NCI-H1694 (cell line): Measurements from ENCODE around the gene EPSTI1.
"Not testable (repeated sequence)": the region's sequence is repeated elsewhere in the genome, so short reads cannot be mapped to it uniquely, and the experiment has no call there.

Experiments used
- DNase-seq: peaks from one replicate; lab custom pipeline; 2025; lab: John Stamatoyannopoulos, UW

Gene EPSTI1, protein sequence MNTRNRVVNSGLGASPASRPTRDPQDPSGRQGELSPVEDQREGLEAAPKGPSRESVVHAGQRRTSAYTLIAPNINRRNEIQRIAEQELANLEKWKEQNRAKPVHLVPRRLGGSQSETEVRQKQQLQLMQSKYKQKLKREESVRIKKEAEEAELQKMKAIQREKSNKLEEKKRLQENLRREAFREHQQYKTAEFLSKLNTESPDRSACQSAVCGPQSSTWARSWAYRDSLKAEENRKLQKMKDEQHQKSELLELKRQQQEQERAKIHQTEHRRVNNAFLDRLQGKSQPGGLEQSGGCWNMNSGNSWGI

DNA sequence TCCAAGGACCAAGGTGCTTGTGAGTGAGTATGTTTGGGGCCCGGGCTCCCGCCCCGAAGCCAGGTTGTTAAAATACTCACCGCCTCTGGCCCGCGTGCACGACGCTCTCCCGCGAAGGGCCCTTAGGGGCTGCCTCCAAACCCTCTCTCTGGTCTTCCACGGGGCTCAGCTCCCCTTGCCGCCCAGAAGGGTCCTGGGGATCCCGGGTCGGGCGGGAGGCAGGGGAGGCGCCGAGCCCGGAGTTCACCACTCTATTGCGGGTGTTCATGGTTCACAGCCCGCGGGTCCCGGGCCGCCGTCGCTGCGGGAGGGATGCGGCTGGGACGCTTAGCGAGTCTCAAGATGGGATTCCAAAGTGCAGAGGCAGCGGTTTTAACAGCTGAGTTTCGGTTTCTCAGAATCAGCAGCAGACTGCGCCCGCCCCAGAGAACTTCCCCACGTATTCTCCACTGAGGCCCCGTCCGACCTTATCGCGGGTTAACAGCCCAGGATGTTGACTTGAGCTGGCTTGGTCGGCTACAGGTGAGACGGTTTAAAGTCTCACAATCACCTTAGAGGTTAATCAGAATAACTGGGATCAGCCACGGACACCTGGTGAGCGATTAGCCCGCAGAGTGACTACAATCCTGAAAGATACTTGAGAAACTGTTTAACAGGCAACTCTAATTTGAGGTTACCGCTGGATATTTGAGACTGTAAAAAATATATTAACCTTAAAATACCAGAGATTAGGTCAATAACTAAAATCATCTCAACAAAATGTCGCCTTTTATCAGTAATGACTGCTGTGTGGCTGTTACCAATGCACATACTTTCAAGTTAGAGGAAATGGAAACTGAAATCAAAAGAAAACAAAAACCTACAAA lies at the start of gene EPSTI1:
TSS of gene EPSTI1 (minus strand) at position 344 of the 866 bp plus-strand sequence. CDS start at position 268, 76 bp downstream.
- no peak for DNase-seq

DNA sequence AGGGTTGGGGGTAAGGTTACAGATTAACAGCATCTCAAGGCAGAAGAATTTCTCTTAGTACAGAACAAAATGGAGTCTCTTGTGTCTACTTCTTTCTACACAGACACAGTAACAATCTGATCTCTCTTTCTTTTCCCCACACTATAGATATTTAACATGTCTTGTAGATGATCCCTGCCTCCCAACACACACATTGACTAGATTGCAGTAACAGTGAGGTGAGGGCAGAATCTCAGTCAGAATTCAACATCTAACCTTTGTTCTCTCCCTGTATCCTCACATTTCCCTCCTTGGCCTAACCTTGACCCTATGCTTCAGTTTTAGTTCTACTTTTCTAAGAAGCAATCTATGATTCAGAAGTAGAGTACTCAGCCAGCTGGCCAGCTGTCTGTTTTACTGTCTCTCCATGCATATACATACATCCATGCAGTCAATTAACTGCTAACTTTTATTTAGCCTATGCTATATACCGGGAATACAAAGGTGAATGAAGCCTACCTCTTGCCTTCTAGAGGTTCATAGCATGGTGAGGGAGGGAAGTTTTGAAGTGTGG lies 49.4 kb upstream of the EPSTI1 start:
- DNase-seq: no peak

DNA sequence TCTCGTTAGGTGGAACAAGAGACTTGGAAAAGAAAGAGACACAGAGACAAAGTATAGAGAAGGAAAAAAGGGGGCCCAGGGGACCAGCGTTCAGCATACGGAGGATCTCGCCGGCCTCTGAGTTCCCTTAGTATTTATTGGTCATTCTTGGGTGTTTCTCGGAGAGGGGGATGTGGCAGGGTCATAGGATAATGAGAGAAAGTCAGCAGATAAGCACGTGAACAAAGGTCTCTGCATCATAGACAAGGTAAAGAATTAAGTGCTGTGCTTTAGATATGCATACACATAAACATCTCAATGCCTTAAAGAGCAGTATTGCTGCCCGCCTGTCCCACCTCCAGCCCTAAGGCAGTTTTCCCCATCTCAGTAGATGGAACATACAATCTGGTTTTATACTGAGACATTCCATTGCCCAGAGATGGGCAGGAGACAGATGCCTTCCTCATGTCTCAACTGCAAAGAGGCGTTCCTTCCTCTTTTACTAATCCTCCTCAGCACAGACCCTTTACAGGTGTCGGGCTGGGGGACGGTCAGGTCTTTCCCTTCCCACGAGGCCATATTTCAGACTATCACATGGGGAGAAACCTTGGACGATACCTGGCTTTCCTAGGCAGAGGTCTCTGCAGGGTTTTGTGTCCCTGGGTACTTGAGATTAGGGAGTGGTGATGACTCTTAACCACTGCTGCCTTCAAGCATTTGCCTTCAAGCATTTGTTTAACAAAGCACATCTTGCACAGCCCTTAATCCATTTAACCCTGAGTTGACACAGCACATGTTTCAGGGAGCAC lies 48.7 kb upstream of the EPSTI1 start:
- not testable (repeated sequence) for DNase-seq

DNA sequence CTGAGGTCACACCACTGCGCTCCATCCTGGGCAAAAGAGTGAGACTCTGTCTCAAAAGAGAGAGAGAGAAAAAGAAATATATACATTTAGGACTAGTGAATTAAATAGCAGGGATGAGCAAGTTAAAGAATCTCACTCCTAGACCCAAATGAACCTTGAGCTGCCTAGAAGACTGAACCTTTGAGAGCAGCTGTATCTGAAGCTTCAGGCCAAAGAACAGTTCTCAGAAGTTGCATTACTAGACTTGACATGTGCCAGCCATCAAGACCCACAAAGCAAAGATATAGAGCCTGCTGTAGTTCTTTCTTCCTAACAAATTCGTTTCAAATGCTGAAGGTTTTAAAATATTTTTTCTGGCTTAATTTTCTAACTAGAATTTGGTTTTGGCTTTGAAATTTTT lies 47.9 kb upstream of the EPSTI1 start:
- no peak for DNase-seq

DNA sequence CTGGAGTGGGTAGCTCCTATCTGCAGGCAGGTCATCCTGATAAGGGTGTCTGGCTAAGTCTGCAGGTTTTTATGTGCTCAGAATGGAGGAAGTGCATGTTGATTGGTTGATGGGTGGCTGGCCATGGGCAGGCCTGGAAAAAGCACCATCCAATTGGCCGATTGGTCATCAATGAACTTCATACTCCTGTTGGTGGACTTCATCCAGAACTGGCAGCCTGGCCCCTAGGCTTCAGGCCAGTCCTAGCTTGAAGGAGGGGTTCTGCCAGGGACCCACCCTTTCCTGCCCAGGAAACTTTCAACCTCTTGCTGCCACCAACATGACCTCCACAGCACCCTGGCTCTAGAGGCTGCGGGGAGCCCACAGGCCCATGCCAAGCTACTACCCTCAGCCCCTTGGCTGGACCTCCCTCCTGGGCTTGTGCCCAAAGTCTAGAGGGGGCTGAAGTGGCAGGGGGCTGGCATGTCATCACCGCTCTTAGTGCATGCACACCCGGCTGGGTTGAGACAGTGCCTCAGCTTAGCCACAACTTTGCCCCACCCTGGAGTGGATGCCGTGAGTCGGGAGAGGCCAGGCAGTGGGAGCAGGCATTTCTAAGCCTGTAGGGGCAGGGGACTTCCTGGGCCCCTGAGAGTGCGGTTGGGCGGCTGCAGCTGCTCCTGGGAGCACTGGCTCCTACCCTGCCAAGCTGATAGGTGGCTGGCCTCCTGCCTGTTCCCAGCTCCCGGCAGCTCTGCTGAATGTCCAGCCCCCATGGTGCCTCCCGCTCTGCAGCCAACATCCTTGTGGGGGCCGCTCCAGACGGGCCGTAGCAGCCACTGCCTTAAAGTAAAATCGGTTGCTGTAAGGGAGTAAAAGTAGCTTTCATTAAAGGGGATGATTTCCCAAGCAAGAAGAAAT lies 44.6 kb upstream of the EPSTI1 start:
- no peak for DNase-seq

DNA sequence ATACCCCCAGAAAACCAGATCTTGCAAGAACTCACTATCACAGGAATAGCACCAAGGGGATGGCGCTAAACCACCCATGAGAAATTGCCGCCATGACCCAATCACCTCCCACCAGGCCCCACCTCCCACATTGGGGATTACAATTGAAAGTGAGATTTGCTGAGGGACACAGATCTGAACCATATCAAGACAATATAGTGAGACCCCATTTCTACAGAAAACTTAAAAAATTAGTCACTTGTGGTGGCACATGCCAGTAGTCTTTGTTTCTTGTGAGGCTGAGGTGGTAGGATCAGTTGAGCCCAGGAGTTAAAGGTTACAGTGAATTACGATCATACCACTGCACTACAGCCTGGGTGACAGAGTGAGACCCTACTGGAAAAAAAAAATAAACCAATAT lies 41.0 kb upstream of the EPSTI1 start:
- no peak for DNase-seq

DNA sequence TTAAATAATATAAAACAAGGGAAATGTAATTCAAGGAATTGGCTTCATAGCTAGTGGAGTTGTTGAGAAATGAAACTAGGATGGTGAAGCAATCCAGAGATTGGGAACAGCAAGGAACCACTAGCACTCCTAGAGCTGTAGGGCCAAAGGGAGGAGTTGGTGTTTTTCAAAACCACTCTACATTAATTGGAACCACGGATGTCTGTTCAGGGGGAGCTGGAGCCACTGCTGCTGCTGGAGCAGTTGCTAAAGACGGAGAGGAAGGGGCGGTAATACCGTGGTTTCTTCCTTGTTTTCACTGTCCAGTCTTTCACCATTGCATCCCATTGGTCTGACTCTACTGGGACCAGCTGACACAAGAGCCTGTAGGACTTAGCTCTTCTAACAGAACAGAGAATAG lies 39.8 kb upstream of the EPSTI1 start:
- DNase-seq: no peak

DNA sequence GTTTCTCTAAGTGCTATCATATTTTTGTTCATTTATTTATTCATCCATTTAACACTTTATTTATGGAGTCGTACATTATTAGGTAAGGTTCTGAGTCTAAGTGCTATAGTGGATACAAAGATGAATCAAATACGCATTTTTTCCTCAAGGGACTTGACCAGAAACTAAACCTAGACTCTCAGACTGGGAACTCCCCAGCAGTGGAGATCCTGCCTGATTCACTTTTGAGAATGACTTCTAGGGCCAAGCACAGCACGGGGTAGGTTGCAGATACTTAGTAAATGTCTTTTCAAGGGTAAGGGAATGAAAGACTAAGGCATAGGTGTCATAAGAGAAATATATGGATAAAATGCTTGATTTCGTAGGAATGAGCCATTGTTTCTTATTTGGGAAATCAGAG lies 38.5 kb upstream of the EPSTI1 start:
- no peak for DNase-seq

DNA sequence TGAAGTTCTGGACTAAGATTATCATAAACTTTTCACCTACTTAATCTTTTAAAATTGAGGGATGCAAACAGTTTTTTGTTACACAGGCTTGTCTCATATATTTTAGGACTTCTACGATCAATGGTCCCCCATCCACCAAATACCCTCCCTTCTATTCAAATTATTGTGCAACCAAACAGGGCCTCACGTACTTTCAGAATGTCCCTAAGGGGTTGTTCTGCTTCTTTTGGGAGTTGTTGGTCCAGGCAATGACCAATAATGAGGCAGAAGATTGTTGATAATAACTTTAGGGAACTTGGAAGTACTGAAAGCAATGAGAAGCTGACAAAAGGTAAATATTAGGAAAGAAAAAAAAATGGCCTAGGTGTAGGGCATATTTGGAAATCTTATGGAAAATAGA lies 34.2 kb upstream of the EPSTI1 start:
- DNase-seq: no peak

DNA sequence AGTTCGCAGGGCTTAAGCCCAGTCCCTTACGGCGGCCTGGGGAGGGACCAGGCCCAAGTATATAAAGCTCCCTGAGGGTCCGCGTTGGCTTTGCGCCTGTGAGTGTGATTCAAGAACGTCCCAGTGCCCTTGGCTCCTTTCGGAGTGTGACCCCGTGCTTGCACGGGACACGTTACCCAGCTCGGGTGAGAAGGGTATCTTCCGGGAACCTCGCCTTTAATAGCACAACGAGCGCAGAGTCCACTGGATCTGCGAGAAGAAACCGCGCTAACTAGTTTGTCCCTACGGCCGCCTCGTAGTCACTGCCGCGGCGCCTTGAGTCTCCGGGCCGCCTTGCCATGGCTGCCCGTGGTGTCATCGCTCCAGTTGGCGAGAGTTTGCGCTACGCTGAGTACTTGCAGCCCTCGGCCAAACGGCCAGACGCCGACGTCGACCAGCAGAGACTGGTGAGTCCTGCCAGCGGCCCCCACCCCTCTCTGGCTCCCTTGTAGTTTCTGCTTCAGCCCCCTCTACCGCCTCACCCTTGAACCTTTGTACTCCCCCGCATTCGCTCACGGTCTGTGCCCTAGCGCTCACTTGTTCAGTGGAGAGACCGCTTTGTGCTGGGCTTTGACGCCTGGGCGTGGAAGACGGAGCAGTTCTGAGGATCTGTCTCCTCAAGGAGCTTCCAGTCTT lies 31.4 kb upstream of the EPSTI1 start, which contains the start of gene DNAJC15:
TSS of gene DNAJC15 (plus strand) at position 298 of the 675 bp plus-strand sequence. CDS start at position 339, 41 bp downstream.
- no peak for DNase-seq

DNA sequence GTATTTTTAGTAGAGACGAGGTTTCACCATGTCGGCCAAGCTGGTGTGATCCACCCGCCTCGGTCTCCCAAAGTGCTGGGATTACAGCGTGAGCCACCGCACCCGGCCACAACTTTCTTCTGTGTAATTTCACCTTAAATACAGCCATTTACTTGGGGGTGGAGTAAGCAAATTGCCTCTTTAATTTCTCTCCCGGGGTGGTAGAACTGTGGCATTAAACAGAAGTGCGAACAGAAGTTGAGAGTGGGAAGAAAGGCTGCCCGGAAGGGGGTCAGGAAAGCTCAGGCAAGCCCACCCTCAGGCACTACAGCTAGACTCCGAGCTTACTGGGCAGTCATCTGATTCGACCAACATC lies 30.9 kb upstream of the EPSTI1 start:
- no peak for DNase-seq

DNA sequence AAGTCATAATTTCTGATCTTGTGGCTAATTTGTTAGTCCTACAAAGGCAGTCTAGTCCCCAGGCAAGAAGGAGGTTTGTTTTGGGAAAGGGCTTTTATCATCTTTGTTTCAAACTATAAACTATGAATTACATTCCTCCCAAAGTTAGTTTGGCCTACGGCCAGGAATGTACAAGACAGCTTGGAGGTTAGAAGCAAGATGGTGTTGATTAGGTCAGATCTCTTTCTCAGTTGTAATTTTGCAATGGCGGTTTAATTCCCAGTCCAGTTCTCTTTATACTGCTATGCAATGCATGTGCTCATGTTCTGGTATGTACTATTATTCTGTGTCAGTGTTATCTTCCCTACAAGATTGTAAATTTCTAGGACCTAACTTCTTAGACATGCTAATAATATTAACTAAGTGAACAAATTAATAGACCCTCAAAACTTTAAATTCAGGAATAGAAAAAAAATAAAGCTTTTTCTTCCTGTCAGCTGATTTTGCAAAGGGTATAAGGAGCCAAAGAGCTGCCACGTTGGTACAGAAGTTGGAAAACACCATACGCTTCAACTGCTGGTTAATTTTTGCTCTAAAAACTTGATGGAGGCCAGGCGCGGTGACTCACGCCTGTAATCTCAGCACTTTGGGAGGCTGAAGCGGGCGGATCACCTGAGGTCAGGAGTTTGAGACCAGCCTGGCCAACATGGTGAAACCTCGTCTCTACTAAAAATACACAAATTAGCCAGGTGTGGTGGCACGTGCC lies 30.1 kb upstream of the EPSTI1 start:
- DNase-seq: no peak

DNA sequence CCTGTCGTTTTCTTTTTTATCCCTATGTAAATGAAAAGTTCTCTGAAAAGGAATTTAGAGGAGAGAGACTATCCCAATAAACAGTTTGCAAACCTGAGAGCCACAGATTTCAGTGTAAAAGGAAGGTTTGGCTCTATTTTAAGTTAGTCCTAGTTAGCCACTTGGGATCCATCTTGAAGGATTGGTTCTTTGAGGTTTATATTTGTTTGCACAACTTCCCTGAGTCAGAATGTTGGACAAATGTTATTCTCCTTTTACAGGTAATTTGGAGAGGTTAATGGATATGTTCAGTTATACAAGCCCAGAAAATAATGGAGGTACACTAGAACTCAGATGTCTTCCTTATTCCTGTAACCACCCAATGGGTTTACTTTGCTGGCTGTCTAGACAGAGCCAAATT lies 28.8 kb upstream of the EPSTI1 start:
- DNase-seq: no peak

DNA sequence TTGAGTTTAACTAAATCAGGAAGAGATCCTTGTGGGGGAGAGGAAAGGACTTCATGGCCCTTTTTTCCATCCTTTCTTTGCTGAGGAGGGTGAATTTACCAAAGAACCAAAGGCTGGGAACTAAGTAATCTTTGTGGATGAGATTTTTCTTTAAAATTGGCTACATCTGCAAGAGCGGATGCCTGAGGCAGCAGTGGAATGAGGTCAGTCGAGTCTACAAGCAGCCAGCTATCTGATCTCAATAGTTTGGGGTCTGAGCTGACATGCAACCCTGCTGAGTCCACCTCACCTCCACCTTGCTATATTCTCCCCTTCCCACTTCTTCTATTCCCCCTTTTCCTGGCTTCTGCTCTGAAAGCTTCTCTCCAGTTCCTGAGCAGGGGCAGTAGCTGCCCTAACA lies 27.8 kb upstream of the EPSTI1 start:
- no peak for DNase-seq

DNA sequence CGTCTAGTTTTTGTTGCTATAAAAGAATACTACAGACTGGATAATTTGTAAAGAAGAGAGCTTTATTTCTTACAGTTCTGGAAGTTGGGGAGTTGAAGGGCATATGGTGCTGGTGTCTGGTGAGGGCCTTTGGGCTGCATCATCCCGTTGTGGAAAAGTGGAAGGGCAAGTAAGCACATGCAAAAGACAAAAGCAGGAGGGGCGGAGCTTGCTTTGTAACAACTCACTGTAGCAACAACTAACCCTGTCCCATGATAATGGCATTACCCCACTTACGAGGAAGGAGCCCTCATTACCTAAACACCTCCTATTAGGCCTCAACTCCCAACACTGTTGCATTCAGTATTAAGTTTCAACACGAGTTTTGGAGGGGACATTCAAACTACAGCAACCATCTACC lies 24.2 kb upstream of the EPSTI1 start:
- no peak for DNase-seq

DNA sequence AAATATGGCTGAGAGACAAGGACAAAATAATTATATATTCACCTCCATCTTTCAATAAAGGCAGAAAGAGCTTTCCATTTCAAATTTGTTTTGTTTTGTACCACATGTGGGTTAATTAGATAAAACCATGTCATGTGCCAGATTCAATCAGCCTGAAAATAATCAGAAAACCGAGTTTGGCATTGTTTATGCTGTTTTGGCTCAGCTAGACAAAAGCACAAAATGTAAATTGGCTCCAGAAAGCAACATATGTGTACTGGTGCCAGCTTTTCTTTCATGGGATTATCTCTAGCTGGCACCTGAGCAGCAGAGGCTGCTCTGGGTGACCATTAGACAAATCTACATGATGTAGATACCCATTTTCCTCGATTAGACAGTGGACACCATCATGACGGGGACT lies 22.1 kb upstream of the EPSTI1 start:
- peak; percentile 45 for DNase-seq

DNA sequence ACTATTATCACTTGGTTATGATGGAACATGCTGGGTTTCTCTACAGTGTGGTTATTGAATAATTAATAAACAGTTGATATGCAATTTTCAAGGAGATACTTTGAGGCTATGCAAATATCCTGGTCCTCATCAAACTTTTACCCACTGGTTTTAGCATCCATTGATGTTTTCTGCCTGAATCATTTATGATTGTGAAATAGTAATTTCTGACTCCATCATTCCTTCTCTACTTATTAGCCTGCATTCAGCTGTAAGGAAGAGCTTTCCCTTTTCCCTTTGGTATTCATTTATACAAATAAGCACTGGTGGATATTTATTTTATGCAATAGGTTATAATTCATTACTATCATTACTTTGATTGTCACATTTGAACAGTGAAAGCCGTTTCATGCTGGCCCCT lies 17.5 kb upstream of the EPSTI1 start:
- DNase-seq: no peak

DNA sequence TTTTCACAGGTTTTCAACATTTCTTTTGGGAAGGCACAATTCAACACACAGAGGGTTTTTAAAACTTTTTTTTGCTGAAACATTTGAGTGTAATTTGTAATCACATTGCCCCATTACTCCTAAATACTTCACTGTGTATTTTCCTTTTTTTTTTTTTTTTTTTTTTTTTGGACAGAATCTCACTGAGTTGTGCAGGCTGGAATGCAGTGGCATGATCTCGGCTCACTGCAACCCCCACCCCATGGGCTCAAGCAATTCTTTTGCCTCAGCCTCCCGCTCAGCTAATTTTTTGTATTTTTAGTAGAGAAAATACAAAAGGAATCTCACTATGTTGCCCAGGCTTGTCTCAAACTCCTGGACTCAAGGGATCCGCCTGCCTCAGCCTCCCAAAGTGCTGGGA lies 16.6 kb upstream of the EPSTI1 start:
- DNase-seq: no peak

DNA sequence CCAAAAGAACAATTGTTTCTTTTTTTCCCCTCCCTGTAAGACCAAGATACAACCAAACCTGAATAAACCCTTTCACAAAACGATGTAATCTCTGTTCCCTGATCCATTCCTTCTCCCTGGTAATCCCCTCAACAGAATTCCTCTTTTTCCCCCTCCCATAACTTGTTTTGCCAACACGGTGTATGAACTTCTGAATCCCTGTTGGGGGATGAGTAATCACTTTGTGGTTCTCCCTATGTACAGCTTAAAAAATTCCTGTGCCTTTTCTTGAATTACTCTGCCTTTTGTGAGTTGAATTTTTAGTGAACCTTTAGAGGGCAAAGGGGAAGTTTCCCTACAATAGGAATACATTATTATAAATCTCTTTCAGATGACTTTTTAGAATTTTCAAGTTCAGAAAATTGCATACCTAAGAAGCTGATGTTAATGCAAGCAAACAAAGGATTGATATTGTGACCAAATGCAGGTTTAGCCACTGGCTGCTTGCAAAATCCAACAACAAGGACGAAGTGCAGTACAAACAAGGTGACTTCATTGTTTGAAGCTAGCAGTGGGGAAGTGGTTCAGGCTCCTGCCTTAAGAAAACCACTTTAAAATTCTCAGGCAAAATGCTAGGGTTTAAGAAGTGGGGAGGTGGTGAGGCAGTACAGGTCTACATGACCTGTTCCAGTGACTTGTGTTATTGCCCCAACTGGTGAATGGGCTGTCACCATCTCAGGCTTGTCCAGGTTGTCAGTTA lies 15.0 kb upstream of the EPSTI1 start:
- DNase-seq: no peak
